Inflammatory macrophage (primary cell): ENCODE measurements around the gene CACNB3.
"Not testable (repeated sequence)": the region's sequence is repeated elsewhere in the genome, so short reads cannot be mapped to it uniquely, and the experiment has no call there.

Experiments used
- DNase-seq, 2 donors: peaks; one replicate each; pipeline ENCODE4 v3.0.0-alpha.2; 2020 to 2022

Gene CACNB3

GRCh38 chr12:48819986-48820725 is 1.9 kb downstream of the CACNB3 start:
- DNase-seq: peak; percentile 17 to 51

GRCh38 chr12:48822139-48822538 is 3.8 kb downstream of the CACNB3 start:
- DNase-seq: no peak

GRCh38 chr12:48822711-48823110 is 4.4 kb downstream of the CACNB3 start:
- no peak for DNase-seq

- DNase-seq: no peak
Measured at GRCh38 chr12:48823281-48823680, 5.0 kb downstream of the CACNB3 start.

- DNase-seq: no peak
Measured at GRCh38 chr12:48824112-48824511, 5.8 kb downstream of the CACNB3 start.

GRCh38 chr12:48824905-48825304 is 6.6 kb downstream of the CACNB3 start:
- DNase-seq: no peak

GRCh38 chr12:48826209-48826855 is 8.0 kb downstream of the CACNB3 start:
- DNase-seq: no peak

- DNase-seq: no peak
Measured at GRCh38 chr12:48827026-48827425, 8.7 kb downstream of the CACNB3 start.

GRCh38 chr12:48827513-48828096 is 9.3 kb downstream of the CACNB3 start:
- no peak for DNase-seq

- DNase-seq: no peak
Measured at GRCh38 chr12:48828293-48828692, 10.0 kb downstream of the CACNB3 start.

- no peak for DNase-seq
Measured at GRCh38 chr12:48828841-48829575, 10.7 kb downstream of the CACNB3 start.

- no peak for DNase-seq
Measured at GRCh38 chr12:48831257-48831656, 13.0 kb downstream of the CACNB3 start.

- no peak for DNase-seq
Measured at GRCh38 chr12:48832321-48833060, 14.2 kb downstream of the CACNB3 start.

- no peak for DNase-seq
Measured at GRCh38 chr12:48838048-48838447, 19.8 kb downstream of the CACNB3 start.

GRCh38 chr12:48842021-48842420 is 23.7 kb downstream of the CACNB3 start:
- not testable (repeated sequence) for DNase-seq

- DNase-seq: peak; percentile 98
Measured at GRCh38 chr12:48851883-48852733, 33.8 kb downstream of the CACNB3 start, which contains the start of gene DDX23. Gene DDX23 (minus strand): TSS chr12:48852163. CDS start chr12:48845782, 6,381 bp downstream.

GRCh38 chr12:48852734-48853688 is 34.7 kb downstream of the CACNB3 start:
- peak; percentile 94 to 96 for DNase-seq

- no peak for DNase-seq
Measured at GRCh38 chr12:48854488-48854887, 36.2 kb downstream of the CACNB3 start.

GRCh38 chr12:48854932-48855331 is 36.6 kb downstream of the CACNB3 start:
- not testable (repeated sequence) for DNase-seq

GRCh38 chr12:48856379-48856778 is 38.1 kb downstream of the CACNB3 start:
- no peak for DNase-seq
